BJ (cell line): Measurements from ENCODE around the gene ERBB4. TPM values are rescaled to one million over a fixed set of nuclear protein-coding genes. Genes with fewer than 3 reads are reported as not detected.

Source experiments
- CTCF ChIA-PET: fragments of 350-600 bp; formaldehyde crosslinking; extraction: SDS; loops from one replicate; lab custom pipeline; 2021; ENCODE audit warnings: antibody characterized with exemption, inconsistent platforms; lab: Yijun Ruan, JAX
- POLR2A ChIA-PET: fragments of 300-600 bp; sonication (Branson Sonifier 250); formaldehyde crosslinking; extraction: SDS; loops from one replicate; lab custom pipeline; 2021; ENCODE audit warnings: antibody characterized with exemption; lab: Charles Lee
- DNase-seq: peaks from one replicate; pipeline ENCODE4 v3.0.0-alpha.2; 2011; ENCODE audit warnings: low read depth
- H3K27me3 ChIP-seq: 2 replicates; pipeline ENCODE4 v1.6.0; 2011; ENCODE audit warnings: low read length; ENCODE audit not compliant: control insufficient read depth, insufficient read depth
- H3K36me3 ChIP-seq: 2 replicates; pipeline ENCODE4 v1.5.1; 2011; ENCODE audit warnings: low read length; ENCODE audit not compliant: control insufficient read depth, insufficient read depth
- H3K4me3 ChIP-seq: 2 replicates; pipeline ENCODE4 v1.5.1; 2011; ENCODE audit warnings: low read depth, mild to moderate bottlenecking, control low read depth, low read length
- CTCF ChIP-seq: IDR thresholded peaks from 2 replicates; pipeline ENCODE4 v1.5.1; 2011; ENCODE audit warnings: low read depth, mild to moderate bottlenecking, control low read depth, inconsistent platforms, low read length, moderate library complexity; ENCODE audit not compliant: insufficient read depth
- polyA plus RNA-seq: library from polyadenylated mRNA; depleted of rRNA; stranded (reverse); fragments of >200 nt; gene quantifications from 2 replicates; pipeline ENCODE4 v1.2.3, GENCODE V29; 2011

ERBB4 gene
- polyA plus RNA-seq, 1 experiment: not detected

- TF ChIP-seq CTCF: no peak
- Histone ChIP-seq H3K36me3 (no peaks in the 10 kb centered on the region), H3K4me3 (no peak overlapping the region), H3K27me3 (no peaks in the 10 kb centered on the region)
- ChIA-PET CTCF (no interaction called here), POLR2A (no interaction called here)
- DNase-seq: no peak
Measured at GRCh38 chr2:211944572-211944971, 594.0 kb downstream of the ERBB4 start.

GRCh38 chr2:211942153-211942552, 596.4 kb downstream of the ERBB4 start:
- Histone ChIP-seq H3K27me3 (no peaks in the 10 kb centered on the region), H3K36me3 (no peaks in the 10 kb centered on the region), H3K4me3 (no peak overlapping the region)
- no peak for DNase-seq
- ChIA-PET CTCF (no interaction called here), POLR2A (no interaction called here)
- no peak for TF ChIP-seq CTCF

- ChIA-PET POLR2A (no interaction called here), CTCF (no interaction called here)
- H3K4me3 ChIP-seq: no peak overlapping the region
- no peaks in the 10 kb centered on the region for H3K36me3 ChIP-seq
- no peaks in the 10 kb centered on the region for H3K27me3 ChIP-seq
- TF ChIP-seq CTCF: no peak
- no peak for DNase-seq
Measured at GRCh38 chr2:211941216-211941747, 597.3 kb downstream of the ERBB4 start.

GRCh38 chr2:211939177-211939576, 599.4 kb downstream of the ERBB4 start:
- Histone ChIP-seq H3K36me3 (no peaks in the 10 kb centered on the region), H3K27me3 (no peaks in the 10 kb centered on the region), H3K4me3 (no peak overlapping the region)
- TF ChIP-seq CTCF: no peak
- POLR2A ChIA-PET: no interaction called here
- CTCF ChIA-PET: no interaction called here
- DNase-seq: no peak

GRCh38 chr2:211934811-211935210, 603.8 kb downstream of the ERBB4 start:
- Histone ChIP-seq H3K27me3 (no peaks in the 10 kb centered on the region), H3K36me3 (no peaks in the 10 kb centered on the region), H3K4me3 (no peak overlapping the region)
- DNase-seq: no peak
- no peak for TF ChIP-seq CTCF
- ChIA-PET CTCF (no interaction called here), POLR2A (no interaction called here)
